ENCODE data around the gene FAM200B. TPM values are rescaled to one million over a fixed set of nuclear protein-coding genes. Genes with fewer than 3 reads are reported as not detected.

FAM200B gene
- total RNA-seq = 10 to 100 TPM; 27.8 to 35.2 TPM

DNA sequence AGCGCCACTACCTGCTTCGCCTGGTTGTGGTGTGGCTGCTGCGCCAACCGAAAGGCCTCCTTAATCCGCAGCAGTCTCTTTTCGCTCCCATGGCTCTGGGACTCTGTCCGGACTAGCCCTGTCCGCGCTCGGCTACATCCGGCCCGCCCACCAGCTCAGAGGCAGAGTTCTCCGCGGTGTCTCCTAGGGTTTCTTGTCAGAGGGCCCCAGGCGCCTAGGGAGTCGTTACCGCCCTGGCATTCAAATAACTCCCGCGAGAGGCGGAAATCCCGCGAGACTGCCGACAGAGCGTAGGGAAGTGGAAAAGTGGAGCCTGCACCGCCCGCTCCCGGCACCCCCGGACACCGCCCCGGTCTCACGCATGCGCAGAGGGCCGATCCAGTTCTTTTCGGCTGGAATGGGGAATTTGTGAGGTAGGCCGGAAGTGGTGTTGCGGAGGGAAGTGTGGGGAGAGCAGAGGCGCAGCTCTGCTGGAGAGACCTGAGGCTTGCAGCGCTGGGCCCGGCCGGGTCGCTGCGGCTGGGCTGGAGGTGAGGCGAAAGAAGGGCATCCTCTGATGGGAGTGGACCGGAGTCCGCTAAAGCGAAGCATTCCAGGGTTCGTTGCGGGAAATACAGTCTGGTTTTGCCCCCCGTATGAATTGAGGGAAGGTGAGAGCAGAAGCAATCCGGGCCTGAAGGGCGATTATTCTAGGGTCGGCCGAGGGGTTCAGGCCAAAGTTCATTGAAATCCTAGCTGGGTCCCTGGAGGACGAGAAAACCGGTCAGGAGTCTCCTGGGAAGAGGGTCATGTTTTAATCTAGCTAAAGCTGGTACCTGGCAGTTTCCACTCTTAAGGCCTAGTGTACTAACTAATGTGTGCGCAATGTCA lies at the start of gene FAM200B:
FAM200B (plus strand) TSS at position 456 of the 870 bp plus-strand sequence. CDS start 5,151 bp downstream, outside the sequence.
- Histone ChIP-seq H3K4me1 (ENCODE audit: control insufficient read depth in 1 of 2, low read depth in 2 of 2) (peaks cover 8 to 22% of the 10 kb centered on the region in 2 donors), H3K9me3 (no peaks in the 10 kb centered on the region), H3K27me3 (replicated peaks; ENCODE audit: insufficient read depth) (no peaks in the 10 kb centered on the region), H3K27ac (peak within 1 kb of the TSS; percentile 88 to 93), H3K4me3 (peak within 1 kb of the TSS; percentile 91), H3K36me3 (no peaks in the 10 kb centered on the region)
- DNase-seq (ENCODE audit: low spot score) = peak; percentile 95
- TF ChIP-seq, protein P1, sequence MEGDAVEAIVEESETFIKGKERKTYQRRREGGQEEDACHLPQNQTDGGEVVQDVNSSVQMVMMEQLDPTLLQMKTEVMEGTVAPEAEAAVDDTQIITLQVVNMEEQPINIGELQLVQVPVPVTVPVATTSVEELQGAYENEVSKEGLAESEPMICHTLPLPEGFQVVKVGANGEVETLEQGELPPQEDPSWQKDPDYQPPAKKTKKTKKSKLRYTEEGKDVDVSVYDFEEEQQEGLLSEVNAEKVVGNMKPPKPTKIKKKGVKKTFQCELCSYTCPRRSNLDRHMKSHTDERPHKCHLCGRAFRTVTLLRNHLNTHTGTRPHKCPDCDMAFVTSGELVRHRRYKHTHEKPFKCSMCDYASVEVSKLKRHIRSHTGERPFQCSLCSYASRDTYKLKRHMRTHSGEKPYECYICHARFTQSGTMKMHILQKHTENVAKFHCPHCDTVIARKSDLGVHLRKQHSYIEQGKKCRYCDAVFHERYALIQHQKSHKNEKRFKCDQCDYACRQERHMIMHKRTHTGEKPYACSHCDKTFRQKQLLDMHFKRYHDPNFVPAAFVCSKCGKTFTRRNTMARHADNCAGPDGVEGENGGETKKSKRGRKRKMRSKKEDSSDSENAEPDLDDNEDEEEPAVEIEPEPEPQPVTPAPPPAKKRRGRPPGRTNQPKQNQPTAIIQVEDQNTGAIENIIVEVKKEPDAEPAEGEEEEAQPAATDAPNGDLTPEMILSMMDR (IDR thresholded peaks at IDR 0.05) = peak; percentile 46
- peak; percentile 98 for ATAC-seq (ENCODE audit: insufficient number of reproducible peaks, low FRiP score, low read depth)

DNA sequence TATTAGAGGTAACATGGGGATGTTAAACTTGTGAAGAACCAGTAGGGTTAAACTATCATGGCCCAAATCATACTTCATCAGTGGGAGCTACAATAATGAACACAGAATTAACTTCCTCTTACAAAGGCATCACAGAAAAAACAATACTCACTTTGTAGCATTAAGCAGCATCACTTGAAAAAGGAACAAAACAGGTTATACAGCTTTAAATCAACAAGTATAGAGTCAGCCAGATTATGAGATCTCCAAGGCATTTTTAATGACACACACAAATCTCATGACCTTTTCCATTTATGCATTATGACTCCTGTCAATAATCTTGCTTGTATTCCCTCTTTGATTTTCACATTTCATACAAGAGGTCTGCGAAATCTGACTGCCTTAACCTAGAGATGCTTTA lies 44.8 kb upstream of the FAM200B start:
- peaks cover 2% of the 10 kb centered on the region in 2 donors for H3K4me1 ChIP-seq (ENCODE audit: control insufficient read depth in 1 of 2, low read depth in 2 of 2)
- TF ChIP-seq, protein P1 (IDR thresholded peaks at IDR 0.05) = no peak
- H3K27ac ChIP-seq = no peak overlapping the region
- H3K27me3 ChIP-seq (replicated peaks; ENCODE audit: insufficient read depth) = no peaks in the 10 kb centered on the region
- H3K4me3 ChIP-seq = no peak overlapping the region
- ATAC-seq (ENCODE audit: insufficient number of reproducible peaks, low FRiP score, low read depth) (no peak), DNase-seq (ENCODE audit: low spot score) (no peak)
- H3K36me3 ChIP-seq = peaks cover 28% of the 10 kb centered on the region
- no peaks in the 10 kb centered on the region for H3K9me3 ChIP-seq

- Histone ChIP-seq H3K4me1 (ENCODE audit: control insufficient read depth in 1 of 2, low read depth in 2 of 2) (peaks cover 17 to 18% of the 10 kb centered on the region in 2 donors), H3K27me3 (replicated peaks; ENCODE audit: insufficient read depth) (no peaks in the 10 kb centered on the region), H3K9me3 (no peaks in the 10 kb centered on the region), H3K36me3 (peaks cover 24% of the 10 kb centered on the region), H3K27ac (no peak overlapping the region), H3K4me3 (no peak overlapping the region)
- TF ChIP-seq, protein P1 (IDR thresholded peaks at IDR 0.05) = no peak
- DNase-seq (ENCODE audit: low spot score) (no peak), ATAC-seq (ENCODE audit: insufficient number of reproducible peaks, low FRiP score, low read depth) (no peak)
Measured at GRCh38 chr4:15638418-15638817, 43.2 kb upstream of the FAM200B start.

DNA sequence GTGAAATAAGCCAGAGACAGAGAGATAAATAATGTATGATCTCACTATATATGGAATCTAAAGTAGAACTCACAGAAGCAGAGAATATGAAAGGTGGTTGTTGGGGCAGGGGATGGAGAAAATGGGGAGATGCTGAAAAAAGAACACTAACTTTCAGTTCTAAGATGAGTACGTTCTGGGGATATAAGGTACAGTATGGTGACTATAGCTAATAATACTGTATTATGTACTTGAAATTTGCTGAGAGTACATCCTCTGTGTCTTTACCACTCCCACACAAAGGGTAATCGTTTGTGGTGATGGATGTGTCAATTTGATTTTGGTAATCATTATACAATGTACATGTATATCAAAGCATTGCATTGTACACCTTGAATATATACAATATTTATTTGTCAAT lies 33.0 kb upstream of the FAM200B start:
- H3K36me3 ChIP-seq = no peaks in the 10 kb centered on the region
- no peak overlapping the region for H3K4me3 ChIP-seq
- no peak for ATAC-seq (ENCODE audit: insufficient number of reproducible peaks, low FRiP score, low read depth)
- H3K9me3 ChIP-seq = no peaks in the 10 kb centered on the region
- peaks cover 56 to 74% of the 10 kb centered on the region in 2 donors for H3K4me1 ChIP-seq (ENCODE audit: control insufficient read depth in 1 of 2, low read depth in 2 of 2)
- TF ChIP-seq, protein P1 (IDR thresholded peaks at IDR 0.05) = no peak
- no peaks in the 10 kb centered on the region for H3K27me3 ChIP-seq (replicated peaks; ENCODE audit: insufficient read depth)
- H3K27ac ChIP-seq = no peak overlapping the region
- DNase-seq (ENCODE audit: low spot score) = no peak

- peaks cover 52 to 66% of the 10 kb centered on the region in 2 donors for H3K4me1 ChIP-seq (ENCODE audit: control insufficient read depth in 1 of 2, low read depth in 2 of 2)
- H3K9me3 ChIP-seq = no peaks in the 10 kb centered on the region
- no peaks in the 10 kb centered on the region for H3K36me3 ChIP-seq
- peak overlapping the region in 1 of 2 donors; percentile 98 for H3K27ac ChIP-seq
- DNase-seq (ENCODE audit: low spot score) = no peak
- ATAC-seq (ENCODE audit: insufficient number of reproducible peaks, low FRiP score, low read depth) = peak; percentile 64
- H3K4me3 ChIP-seq = peak overlapping the region; percentile 21
- H3K27me3 ChIP-seq (replicated peaks; ENCODE audit: insufficient read depth) = no peaks in the 10 kb centered on the region
- TF ChIP-seq, protein P1 (IDR thresholded peaks at IDR 0.05) = peak; percentile 65
Measured at GRCh38 chr4:15649914-15650545, 31.6 kb upstream of the FAM200B start.

Measured in thoracic aorta (tissue), 2 donors.